Endodermal cell (in vitro differentiated cells): Measurements from ENCODE around the gene SOX10. TPM values are rescaled to one million over a fixed set of nuclear protein-coding genes. Genes with fewer than 3 reads are reported as not detected.

Experiments
- DNase-seq: peaks from one replicate; pipeline ENCODE4 v3.0.0-alpha.2; 2017
- H3K27ac ChIP-seq: 2 replicates; pipeline ENCODE4 v1.5.1; 2013; ENCODE audit warnings: mild to moderate bottlenecking, low read depth, low read length, moderate library complexity
- H3K27me3 ChIP-seq: 2 replicates; pipeline ENCODE4 v1.6.1; 2013; ENCODE audit warnings: mild to moderate bottlenecking, low read length, moderate library complexity; ENCODE audit not compliant: insufficient read depth, control insufficient read depth, poor library complexity, severe bottlenecking
- H3K36me3 ChIP-seq: 2 replicates; pipeline ENCODE4 v1.7.0; 2013; ENCODE audit warnings: mild to moderate bottlenecking, low read length, moderate library complexity; ENCODE audit not compliant: control insufficient read depth, insufficient read depth
- H3K4me1 ChIP-seq: one replicate; pipeline ENCODE4 v1.7.0; 2013; ENCODE audit warnings: low read length; ENCODE audit not compliant: control insufficient read depth, insufficient read depth
- H3K4me3 ChIP-seq: 2 replicates; pipeline ENCODE4 v1.5.1; 2013; ENCODE audit warnings: mild to moderate bottlenecking, low read length, moderate library complexity
- H3K9ac ChIP-seq: 2 replicates; pipeline ENCODE4 v1.6.1; 2013; ENCODE audit warnings: mild to moderate bottlenecking, low read length, moderate library complexity; ENCODE audit not compliant: poor library complexity, severe bottlenecking; ENCODE audit errors: extremely low read depth
- H3K9me3 ChIP-seq: 2 replicates; pipeline ENCODE4 v1.6.1; 2013; ENCODE audit warnings: mild to moderate bottlenecking, low read length, moderate library complexity; ENCODE audit not compliant: control insufficient read depth
- H3K27ac Mint-ChIP-seq: 2 replicates; pipeline ENCODE4 v1.8.0; 2020; ENCODE audit warnings: mixed read lengths
- H3K27me3 Mint-ChIP-seq: 2 replicates; pipeline ENCODE4 v1.8.0; 2021; ENCODE audit warnings: mild to moderate bottlenecking, mixed read lengths; ENCODE audit not compliant: insufficient read depth
- H3K36me3 Mint-ChIP-seq: 2 replicates; pipeline ENCODE4 v1.8.0; 2020; ENCODE audit warnings: low read depth, mixed read lengths
- H3K4me1 Mint-ChIP-seq: 2 replicates; pipeline ENCODE4 v1.8.0; 2020; ENCODE audit warnings: mixed read lengths
- H3K4me3 Mint-ChIP-seq: 2 replicates; pipeline ENCODE4 v1.8.0; 2020; ENCODE audit warnings: mild to moderate bottlenecking, moderate library complexity, mixed read lengths
- H3K9me3 Mint-ChIP-seq: 2 replicates; pipeline ENCODE4 v1.8.0; 2020; ENCODE audit warnings: mild to moderate bottlenecking, mixed read lengths
- WGBS, 2 experiments: methylation state at CpG; one replicate each; pipeline versions ENCODE4 v1.1.5 to v1.1.7; 2013; ENCODE audit warnings: missing lambda C conversion rate in 2 of 2, mixed read lengths in 1 of 2; ENCODE audit not compliant: insufficient coverage in 1 of 2, insufficient read length in 1 of 2; 5-methylcytosine and 5-hydroxymethylcytosine counted together
- total RNA-seq, 2 donors: library from RNA; stranded (reverse); fragmentation: NEBNext Ultra II Directional in 1 of 2; extraction: Animal tissue kit (Norgen Biotek cat#: 25700) in 1 of 2; gene quantifications; 2 replicates in 1 of 2; 3 replicates in 1 of 2; pipeline ENCODE4 v1.2.1, GENCODE V29; 2021
- TF ChIP-seq, protein P1 (sequence below): fragments of 200-600 bp; sonication (generic); conservative IDR thresholded peaks from 2 replicates; pipeline ENCODE4 v1.5.0; 2021; ENCODE audit warnings: antibody characterized with exemption, mild to moderate bottlenecking

The SOX10 gene
- total RNA-seq, 2 donors from 2014 or later: 11.2 to 13.4 TPM

DNA sequence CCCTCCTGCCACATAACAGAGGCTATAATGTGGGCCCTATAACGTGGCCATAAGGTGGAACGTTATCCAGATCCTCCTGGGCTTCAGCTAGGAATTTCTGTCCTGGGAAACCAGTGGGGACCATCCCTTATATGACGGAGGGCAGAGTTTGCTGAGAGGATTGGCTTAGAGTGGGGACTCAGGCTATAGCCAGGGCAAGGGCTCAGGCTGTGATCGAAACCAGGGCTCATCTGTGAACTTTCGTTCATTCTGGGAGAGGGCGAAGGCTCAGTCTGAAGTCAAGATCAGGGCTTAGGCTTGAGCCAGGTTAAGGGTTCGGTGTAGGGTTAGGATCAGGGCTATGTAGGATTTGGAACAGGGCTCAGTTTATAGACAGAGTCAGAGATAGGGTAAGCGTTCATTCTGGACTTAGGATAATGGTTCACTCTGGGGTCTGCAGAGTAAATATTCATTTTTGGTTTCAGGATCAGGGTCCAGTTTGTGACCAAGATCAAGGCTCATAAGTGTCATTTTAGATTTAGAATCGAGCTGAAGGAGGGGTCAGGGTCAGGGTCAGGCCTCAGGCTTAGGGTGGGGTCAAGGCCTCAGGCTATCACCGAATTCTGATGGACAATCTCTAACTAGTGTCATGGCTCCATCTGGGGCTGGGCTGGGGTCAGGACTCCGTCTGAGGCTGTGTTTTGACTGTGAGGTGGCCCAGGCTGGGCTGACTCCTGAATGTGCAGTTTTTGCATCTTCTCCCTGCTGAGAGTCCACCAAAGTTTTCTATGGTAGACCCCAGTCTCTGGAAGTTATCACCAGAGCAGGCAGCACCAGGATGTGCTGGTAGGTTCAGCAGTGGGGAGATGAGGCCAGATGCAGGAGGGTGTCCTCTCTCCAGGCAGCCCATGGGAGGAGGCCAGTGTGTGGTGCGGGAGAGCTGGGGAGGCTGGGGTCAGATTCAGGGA is 33.9 kb upstream of the SOX10 start:
- no peaks in the 10 kb centered on the region for H3K36me3 ChIP-seq
- H3K4me3 ChIP-seq: no peak overlapping the region
- Mint-ChIP-seq H3K36me3 (peaks cover 2% of the 10 kb centered on the region), H3K27me3 (peaks cover 2% of the 10 kb centered on the region), H3K27ac (no peak overlapping the region), H3K4me3 (no peak overlapping the region), H3K9me3 (peaks cover 2% of the 10 kb centered on the region), H3K4me1 (no peaks in the 10 kb centered on the region)
- no peak overlapping the region for H3K9ac ChIP-seq
- no peak for DNase-seq
- 90 to 97% methylated on average over 11 to 12 of the region's 12 CpGs for WGBS, 2 experiments
- no peaks in the 10 kb centered on the region for H3K4me1 ChIP-seq
- no peaks in the 10 kb centered on the region for H3K9me3 ChIP-seq
- no peaks in the 10 kb centered on the region for H3K27me3 ChIP-seq
- no peak overlapping the region for H3K27ac ChIP-seq
- TF ChIP-seq, protein P1, sequence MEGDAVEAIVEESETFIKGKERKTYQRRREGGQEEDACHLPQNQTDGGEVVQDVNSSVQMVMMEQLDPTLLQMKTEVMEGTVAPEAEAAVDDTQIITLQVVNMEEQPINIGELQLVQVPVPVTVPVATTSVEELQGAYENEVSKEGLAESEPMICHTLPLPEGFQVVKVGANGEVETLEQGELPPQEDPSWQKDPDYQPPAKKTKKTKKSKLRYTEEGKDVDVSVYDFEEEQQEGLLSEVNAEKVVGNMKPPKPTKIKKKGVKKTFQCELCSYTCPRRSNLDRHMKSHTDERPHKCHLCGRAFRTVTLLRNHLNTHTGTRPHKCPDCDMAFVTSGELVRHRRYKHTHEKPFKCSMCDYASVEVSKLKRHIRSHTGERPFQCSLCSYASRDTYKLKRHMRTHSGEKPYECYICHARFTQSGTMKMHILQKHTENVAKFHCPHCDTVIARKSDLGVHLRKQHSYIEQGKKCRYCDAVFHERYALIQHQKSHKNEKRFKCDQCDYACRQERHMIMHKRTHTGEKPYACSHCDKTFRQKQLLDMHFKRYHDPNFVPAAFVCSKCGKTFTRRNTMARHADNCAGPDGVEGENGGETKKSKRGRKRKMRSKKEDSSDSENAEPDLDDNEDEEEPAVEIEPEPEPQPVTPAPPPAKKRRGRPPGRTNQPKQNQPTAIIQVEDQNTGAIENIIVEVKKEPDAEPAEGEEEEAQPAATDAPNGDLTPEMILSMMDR: no peak

- Histone ChIP-seq H3K9me3 (no peaks in the 10 kb centered on the region), H3K4me3 (no peak overlapping the region), H3K4me1 (no peaks in the 10 kb centered on the region), H3K9ac (no peak overlapping the region), H3K36me3 (no peaks in the 10 kb centered on the region), H3K27ac (peak overlapping the region; percentile 76), H3K27me3 (no peaks in the 10 kb centered on the region)
- TF ChIP-seq, protein P1: peak; percentile 46
- Mint-ChIP-seq H3K36me3 (peaks cover 2% of the 10 kb centered on the region), H3K9me3 (peaks cover 2% of the 10 kb centered on the region), H3K4me3 (no peak overlapping the region), H3K27me3 (peaks cover 2% of the 10 kb centered on the region), H3K27ac (no peak overlapping the region), H3K4me1 (no peaks in the 10 kb centered on the region)
- 91 to 100% methylated on average over 4 to 7 of the region's 7 CpGs for WGBS, 2 experiments
- DNase-seq: no peak
These were observed 33.0 kb upstream of the SOX10 start for GRCh38 chr22:38017272-38017920.

DNA sequence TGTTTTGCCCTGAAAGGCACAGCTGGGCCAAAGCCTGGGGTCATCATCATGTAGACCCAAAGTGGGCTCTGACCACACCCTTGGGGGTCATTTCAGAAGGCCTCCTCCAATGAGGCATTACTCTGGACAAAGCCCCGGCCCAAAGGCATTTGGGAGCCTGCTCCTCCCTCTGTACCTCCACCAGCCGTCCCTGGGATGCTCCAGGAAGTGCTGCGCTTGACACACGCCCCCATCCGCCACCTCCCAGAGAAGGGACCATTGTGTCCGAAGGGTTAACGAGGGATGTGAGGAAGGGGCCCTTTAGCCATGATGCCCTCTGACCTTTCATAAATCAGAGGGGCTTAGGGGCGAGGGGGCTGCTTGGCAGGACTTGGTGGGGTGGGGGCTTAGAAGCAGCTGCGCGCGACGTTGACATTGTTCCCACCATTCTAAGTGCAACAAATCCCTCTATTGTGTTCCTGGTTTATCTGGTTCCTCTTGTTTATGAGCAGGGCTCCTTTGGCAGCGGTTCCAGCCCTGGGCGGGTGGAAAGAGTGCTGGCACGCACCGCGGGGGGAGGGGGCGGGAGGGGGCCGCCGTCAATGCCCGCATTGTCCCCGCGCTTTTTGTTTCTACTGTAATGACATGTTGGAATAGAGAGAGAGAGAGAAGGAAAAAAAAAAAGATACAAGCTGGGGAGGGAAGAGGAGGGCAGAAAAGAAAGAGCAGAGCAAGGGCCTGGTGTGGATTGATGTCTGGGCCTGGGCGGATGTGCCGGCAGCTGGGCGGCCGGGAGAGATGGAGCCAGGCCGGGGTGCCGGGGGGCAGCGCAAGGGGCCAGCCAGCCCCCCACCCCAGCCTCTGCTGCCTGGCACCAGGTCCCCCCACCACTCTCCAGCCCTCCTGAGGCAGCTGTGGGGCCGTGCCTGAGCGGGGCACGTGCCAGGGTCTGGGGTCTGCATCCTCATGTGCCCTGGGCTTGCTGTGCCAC is 32.1 kb upstream of the SOX10 start:
- Histone ChIP-seq H3K27me3 (no peaks in the 10 kb centered on the region), H3K9me3 (no peaks in the 10 kb centered on the region), H3K9ac (no peak overlapping the region), H3K36me3 (no peaks in the 10 kb centered on the region), H3K27ac (peak overlapping the region; percentile 76), H3K4me1 (no peaks in the 10 kb centered on the region), H3K4me3 (no peak overlapping the region)
- H3K4me3 Mint-ChIP-seq: no peak overlapping the region
- peaks cover 2% of the 10 kb centered on the region for H3K9me3 Mint-ChIP-seq
- peak; percentile 70 for DNase-seq
- H3K4me1 Mint-ChIP-seq: no peaks in the 10 kb centered on the region
- H3K27ac Mint-ChIP-seq: no peak overlapping the region
- 85 to 91% methylated on average over 20 to 33 of the region's 33 CpGs for WGBS, 2 experiments
- H3K36me3 Mint-ChIP-seq: peaks cover 2% of the 10 kb centered on the region
- TF ChIP-seq, protein P1: no peak
- peaks cover 3% of the 10 kb centered on the region for H3K27me3 Mint-ChIP-seq
